Left forelimb (tissue), 1 donor: ENCODE measurements around the gene GREB1L.

ENCODE experiments used
- DNase-seq: peaks from one replicate; pipeline ENCODE4 v3.0.0-alpha.2; 2018; ENCODE audit warnings: low spot score

The GREB1L gene

DNA sequence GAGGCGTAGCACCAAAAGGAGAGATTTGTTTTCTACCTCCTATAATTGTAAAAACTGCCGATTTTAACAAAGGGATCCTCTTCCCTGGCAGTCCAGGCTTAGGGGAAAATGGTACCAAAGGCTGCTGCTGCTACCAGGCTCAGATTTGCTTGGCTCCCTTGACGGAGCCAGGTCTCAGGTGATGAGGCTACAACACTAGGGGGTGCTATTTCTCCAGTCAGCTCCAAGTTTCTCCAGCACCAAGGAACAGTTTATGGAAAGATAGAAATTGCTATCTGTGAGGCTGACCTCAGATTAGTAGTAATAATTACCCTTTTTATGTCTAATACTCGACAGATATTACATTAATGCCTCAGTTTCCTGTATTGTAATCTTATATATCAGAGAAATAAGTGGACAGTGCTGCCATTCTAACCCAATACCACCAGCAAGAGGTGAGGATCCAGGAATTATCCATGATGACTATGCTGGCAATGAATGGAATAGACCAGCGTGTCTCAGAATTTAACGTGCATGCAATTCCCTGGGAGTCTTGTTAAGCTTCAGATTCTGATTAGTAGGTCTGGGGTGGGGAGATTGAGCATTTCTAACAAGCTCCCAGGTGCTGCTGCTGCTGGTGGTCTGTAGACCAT lies 247.2 kb downstream of the GREB1L start:
- no peak for DNase-seq

DNA sequence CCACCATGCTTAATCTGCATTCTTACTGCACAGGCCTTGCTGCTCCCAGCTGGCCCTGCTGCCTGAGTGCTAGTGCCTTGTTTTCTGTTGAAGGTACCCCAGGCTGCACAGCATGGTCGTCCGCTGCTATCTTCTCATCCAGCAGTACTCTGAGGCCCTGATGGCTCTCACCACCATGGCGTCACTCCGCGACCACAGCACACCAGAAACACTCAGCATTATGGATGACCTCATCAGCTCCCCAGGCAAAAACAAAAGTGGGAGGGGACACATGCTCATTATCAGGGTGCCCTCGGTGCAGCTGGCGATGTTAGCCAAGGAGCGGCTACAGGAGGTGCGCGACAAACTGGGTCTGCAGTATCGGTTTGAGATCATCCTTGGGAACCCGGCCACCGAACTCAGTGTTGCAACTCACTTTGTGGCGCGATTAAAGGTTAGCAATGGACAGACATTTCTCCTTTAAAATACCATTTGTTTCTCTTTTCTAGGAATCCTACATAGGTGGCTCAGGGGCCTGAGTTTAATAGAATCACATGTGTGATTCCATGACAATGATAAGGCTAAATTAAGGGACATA lies 248.0 kb downstream of the GREB1L start:
- no peak for DNase-seq

DNA sequence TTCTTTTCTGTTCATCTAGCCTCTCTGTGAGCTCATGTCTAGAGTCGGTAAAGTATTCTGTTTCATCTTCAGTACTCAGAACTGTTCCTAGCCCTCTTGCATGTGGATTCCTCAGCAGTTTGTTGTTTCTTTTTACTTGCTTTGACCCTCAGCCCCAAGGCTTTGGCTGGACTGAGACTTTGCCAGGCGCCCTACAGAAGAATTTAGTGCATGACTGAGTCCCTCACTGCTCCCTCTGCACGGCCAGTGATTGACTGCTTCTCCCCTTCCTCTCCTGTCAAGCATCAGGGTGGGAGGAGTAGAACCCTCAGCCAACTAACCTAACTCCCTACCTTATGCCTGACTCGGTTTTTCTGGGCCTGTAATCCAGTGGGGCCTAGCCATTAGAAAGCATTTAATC lies 248.7 kb downstream of the GREB1L start:
- DNase-seq: no peak

DNA sequence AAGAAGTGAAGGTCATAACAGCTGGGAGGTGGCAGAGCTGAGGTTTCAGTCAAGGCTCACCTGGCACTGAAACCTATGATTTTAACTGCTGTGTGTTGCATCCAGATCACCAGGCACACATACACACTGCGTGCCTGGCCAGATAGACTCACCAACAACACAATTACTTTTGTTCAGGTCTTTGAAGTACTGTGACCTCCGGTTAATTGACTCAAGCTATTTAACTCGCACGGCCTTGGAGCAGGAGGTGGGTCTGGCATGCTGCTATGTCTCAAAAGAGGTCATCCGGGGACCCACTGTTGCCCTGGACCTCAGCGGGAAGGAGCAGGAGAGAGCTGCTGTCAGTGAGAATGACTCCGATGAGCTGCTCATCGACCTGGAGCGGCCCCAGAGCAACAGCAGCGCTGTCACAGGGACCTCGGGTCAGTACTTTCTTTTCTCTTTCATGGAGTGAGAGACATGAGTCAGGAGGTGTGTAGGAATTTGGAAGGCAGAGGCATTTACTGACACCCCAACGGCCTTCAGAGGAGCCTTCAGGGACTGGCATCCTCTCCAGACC lies 254.3 kb downstream of the GREB1L start:
- DNase-seq: no peak

DNA sequence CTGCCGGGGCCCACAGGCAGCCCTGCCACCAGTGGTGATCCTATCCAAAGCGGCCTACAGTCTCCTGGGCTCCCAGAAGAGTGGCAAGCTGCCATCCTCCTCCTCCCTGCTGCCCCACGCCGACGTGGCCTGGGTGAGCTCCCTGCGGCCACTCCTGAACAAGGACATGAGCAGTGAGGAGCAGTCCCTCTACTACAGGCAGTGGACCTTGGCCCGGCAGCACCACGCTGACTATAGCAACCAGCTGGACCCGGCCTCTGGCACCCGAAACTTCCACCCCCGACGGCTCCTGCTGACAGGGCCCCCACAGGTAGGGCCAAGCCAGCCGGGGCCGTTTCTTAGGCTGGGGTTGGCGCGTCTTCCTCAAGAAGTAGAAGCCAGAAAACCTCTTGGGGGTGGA lies 258.0 kb downstream of the GREB1L start:
- no peak for DNase-seq

DNA sequence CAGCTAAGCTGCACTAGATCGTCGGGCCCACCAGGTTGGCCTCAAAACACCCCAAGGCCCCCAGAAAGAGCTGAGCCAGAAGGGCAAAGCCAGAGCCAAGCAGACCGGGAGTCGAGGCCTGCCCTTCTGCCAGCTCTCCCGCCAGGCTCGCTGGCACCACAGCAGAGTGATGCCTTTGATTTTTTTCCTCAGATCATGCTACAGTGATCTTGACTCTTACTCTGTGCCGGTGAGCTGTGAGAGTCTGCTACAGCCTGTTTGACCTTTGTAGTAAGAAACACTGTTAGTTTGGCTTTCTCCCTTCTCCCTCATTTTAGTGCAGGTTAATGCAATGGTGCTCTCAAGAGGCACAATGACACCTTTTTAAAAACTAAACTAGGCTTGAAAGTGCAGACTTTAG lies 260.6 kb downstream of the GREB1L start:
- DNase-seq: no peak

DNA sequence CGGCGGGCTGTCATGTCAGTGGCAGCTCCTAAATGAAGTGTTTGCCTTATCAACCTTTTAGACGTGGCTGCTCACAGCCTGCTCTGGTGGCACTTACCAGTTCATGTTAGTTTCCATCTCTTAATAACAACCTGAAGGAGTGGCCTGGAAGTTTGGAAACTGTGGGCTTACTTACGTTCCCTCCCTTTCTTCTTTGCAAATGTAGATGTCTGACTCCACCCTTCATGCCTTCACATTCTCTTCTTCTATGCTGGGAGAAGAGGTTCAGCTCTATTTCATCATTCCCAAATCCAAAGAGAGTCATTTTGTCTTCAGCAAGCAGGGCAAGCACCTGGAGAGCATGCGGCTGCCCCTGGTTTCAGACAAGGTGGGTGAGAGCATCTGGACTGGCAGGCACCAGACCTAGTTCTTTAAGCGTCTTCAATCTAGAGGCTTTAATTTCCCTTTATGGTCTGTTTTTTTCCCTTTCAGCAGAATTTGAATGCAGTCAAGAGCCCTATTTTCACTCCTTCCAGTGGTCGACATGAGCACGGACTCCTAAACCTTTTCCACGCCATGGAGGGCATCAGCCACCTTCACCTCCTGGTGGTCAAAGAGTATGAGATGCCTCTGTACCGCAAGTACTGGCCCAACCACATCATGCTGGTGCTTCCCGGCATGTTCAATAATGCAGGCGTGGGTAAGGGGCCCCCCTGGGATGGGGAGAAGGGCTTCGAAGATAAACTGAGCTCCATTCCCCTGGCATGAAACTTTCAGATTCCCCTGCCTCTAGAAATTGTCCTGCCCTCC lies 266.1 kb downstream of the GREB1L start:
- no peak for DNase-seq

DNA sequence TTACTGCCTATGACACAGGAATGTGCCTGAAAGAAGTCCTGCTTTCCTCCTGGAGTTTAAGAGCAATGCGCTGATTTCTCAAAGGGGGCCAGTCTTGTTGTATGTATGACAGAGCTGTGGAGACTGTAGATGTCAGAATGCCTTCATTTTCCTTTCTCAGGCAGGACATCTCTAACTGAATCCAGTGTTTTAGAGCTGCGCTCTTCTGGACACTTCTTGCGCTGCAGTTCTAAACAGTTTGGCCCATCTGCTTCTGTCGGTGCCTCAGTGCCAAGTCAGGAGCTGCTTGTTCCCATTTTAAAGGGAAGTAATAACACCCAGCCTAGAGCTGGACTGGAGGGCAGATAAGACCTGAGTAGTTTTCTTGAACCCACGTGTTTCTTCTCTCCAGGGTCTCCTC lies 267.0 kb downstream of the GREB1L start:
- no peak for DNase-seq

DNA sequence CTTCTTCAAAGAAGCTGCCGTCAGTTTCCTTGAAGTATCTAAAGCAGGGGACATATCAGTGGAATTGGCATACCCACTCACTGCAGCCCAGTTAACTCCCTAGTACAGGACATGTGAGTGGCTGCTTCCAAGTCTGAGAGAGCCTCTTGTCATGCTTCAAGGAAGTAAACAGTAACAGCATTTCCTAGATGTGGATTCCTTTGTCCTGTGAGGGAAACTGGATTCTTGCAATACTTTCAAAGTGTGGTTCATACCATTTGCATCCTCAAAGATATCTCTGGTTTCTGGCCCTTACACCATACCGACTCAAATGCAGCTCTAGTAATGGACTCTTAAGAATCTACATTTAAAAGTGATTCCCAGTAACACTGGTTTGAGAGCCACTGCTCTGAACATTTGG lies 271.3 kb downstream of the GREB1L start:
- no peak for DNase-seq

DNA sequence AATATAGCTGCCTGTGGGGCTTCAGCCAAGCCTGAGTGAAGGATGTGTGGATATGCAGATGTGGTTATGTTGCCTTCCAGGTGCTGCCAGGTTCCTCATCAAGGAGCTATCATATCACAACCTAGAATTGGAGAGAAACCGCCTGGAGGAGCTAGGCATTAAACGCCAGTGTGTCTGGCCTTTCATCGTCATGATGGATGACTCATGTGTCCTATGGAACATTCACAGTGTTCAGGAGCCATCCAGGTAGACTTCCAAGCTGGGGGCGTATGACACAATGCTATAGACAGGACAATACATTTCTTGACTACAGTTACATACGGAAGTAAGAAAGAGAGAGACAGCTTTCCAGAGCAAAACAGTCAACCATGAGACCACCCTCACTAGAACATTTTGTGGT lies 271.7 kb downstream of the GREB1L start:
- DNase-seq: no peak

DNA sequence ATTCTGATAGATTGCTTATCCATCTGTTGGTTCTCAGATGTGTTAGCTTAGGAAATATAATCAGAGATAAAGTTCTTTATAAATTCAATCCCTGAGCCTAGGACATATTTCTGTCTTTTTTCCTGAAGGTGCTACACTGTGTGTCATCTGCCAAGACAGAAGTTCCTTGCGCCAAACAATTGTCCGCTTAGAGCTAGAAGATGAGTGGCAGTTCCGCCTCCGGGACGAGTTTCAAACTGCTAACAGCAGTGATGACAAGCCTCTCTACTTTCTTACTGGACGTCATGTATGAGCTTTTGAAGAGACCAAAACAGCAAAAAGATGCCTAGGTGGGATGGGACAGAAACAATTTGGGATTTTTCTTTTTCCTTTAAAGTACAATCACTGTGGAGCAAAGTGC lies 280.5 kb downstream of the GREB1L start:
- no peak for DNase-seq

DNA sequence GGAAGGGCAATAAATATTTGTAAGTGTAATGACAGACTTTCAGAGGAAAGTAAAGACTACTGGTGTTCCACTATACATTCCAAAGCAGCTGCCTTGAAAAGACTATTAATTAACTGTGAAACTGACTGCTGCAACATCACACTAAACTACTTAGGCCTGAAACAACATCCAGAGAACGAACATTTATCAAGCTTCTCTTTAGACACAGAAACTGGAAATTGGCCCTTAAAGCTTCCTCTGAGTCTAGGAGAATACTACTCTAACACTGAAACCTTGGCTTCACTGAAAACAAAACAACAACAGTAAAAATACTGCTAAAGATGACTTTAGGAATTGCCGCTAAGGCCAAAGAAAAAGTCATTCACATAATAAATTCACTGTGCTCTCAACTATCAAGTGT lies 283.9 kb downstream of the GREB1L start:
- no peak for DNase-seq

DNA sequence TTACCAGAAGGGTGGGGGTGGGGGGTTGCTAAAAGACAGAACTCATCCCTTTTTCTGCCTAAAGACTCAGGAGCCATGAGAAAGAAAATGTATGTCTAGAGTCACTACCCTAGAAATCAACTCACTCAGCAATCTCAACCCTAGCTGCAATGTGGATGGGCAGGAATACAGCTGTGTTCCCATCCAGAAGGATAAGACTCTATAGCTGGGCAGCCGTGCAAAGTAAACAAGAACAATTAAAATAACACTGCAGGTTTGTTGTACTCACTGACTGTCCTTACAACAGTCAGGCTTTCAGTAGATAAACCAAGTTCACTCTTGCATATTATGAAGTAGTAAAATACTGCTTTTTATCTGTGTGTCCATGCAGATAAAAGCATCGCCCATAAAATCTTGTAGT lies 284.4 kb downstream of the GREB1L start:
- no peak for DNase-seq

DNA sequence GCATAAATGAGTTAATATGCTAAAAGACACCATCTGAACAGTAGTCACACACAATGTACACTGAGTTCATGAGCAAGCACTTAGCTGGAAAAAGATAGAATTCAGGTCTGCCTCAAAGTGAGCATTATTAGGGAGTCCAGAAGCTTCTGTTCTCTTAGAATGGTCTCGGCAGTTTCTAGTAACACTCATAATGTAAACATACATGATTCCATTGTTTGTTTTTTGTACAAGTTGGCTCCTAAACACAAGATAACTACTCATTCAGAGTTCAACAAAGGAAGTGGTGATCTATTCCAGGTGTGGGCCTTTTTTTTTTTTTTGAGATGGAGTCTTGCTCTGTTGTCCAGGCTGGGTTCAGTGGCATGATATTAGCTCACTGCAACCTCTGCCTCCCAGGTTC lies 292.3 kb downstream of the GREB1L start:
- DNase-seq: no peak

DNA sequence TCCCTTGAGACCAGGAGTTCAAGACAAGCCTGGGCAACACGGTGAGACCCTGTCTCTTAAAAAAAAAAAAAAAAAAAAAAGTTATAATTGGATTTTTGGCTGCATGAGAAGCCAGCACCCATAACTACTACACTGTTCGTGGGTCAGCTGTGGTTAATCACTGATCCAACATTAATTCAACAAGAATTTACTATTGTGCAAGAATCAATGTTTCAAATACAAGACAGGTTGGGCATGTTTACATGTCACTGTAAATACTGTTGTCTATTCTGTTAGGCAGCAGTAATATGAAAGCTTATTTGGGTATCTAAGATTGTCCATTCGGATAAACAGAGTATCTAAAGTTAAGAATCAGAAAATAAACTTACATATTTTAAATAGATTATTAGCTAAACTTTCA lies 296.2 kb downstream of the GREB1L start:
- DNase-seq: no peak

DNA sequence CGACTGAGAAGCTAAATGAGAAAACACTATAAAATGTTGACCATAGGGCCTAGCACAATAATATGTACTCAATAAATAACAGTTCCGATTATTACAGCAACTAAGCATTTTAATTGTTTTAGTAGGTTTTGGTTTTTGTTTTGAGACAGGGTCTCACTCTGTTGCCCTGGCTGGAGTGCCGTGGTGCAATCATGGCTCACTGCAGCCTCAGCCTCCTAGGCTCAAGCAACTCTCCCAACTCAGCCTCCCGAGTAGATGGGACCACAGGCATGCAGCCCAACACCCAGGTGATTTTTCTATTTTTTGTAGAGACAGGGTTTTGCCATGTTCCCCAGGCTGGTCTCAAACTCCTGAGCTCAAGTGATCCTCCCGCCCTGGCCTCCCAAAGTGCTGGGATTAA lies 304.4 kb downstream of the GREB1L start:
- DNase-seq: no peak

DNA sequence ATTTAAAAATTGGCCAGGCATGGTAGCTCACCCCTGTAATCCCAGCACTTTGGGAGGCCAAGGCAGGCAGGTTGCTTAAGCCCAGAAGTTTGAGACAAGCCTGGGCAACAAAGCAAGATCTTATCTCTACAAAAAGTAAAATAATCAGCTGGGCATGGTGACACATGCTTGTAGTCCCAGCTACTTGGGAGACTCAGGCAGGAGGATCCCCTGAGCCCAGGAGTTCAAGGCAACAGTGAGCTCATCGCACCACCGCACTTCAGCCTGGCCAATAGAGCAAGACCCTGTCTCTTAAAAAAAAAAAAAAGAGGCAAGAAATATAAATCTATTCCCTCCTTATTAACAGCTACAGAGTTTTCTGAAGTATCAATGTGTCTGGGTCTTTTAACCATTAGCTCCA lies 306.6 kb downstream of the GREB1L start:
- DNase-seq: no peak

DNA sequence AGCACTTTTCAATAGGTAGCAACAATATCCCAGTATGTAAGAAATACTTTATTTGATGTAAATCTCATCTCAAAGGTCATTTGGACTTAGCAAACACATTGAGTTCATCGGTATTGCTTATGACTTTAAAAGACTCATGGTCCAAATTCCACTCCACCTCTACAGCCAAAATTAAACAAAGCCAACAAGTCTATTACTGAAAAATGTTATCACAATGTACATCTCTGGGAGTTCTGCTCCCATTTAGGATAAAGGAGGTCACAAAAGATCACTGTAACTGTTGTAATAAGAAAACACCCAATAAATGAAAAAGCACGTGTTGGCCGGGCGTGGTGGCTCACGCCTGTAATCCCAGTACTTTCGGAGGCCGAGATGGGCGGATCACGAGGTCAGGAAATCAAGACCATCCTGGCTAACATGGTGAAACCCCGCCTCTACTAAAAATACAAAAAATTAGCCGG lies 308.5 kb downstream of the GREB1L start:
- no peak for DNase-seq

DNA sequence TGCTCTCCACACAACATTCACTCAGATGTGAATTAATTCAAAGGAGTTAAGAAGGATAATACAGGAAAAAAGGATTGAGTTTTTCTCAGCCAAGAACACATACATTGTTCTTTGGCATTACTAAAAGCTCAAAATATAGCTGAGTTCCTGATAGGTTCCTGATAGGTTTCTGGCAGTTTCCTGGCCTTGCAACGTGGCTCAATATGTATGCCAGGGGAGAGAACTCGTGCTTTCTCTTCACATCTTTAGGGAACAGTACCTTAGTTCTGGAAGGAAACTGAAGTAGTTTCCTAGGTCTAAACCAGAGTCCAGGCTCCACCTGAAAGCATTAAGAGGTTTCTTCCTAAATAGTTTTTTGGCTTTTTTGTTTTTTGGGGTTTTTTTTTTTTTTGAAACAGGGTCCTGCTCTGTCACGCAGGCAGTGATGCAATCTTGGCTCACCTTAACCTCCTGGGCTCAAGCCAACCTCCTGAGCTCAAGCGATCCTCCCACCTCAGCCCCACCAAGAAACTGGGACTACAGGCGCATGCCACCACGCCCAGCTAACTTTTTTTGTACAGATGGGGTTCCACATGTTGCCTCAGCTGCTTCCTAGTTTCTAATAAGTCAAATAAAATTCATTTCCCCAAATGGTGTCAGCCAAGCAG lies 315.7 kb downstream of the GREB1L start:
- DNase-seq: no peak

DNA sequence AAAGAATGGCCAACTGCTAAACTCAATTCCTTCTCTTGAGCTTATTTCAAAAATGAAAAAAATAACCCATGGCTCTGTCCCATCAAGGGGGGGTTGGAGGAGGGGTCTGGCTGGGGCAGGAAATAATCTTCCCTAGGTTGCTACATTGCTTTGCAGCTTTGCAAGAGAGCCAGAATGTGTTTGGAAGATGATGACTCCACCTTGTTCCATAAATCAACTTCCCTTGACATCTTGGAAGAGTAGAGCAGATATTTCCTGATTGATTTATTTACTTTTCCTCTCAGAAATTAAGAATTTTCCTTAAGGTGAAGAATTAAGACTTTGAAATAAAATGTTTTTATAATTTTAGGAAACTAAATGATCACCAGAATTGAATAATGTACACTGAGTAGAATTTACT lies 317.2 kb downstream of the GREB1L start:
- DNase-seq: no peak

DNA sequence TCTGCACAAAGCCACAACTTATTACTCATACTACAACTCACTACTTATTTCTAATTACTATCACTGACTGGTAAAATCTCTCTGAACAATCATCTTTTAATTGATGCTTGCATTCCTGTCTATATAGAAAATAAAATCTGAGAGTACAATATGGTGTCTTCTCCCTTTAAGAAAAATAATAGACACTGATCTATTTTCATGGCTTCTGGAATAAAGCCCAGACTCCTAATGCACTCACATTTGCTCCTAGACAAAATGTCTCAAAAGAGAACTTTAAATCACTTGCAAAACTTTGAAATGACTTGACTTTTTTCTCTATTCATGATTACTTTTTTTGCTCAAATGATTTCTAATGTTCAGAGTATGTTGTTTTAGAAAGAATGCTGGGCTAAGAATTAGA lies 329.7 kb downstream of the GREB1L start:
- DNase-seq: no peak
